ENCODE results near the gene CARTPT.

DNA sequence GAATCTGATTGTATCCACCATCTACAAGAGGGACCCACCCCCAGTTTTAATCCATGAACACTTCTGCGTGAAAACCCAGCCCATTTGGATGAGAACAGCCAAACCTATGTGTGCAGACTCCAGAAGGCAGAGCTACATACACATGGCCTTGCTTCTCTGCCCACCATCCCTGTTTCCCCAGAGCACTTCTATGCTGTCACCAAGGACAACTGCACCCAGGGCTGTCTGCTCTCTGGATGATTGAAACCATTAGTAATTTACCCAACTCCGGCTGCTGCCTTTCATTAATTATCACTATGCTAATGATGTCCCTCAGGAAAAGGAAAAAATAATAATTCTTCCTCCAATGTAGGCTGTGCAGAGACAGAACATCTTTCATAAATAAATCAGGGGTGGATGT lies 8.9 kb downstream of the CARTPT start:
- TF ChIP-seq POLR2A (IDR thresholded peaks at IDR 0.05) (no peak), POLR2AphosphoS5 (IDR thresholded peaks at IDR 0.05) (no peak)
- TF ChIP-seq, protein P1, sequence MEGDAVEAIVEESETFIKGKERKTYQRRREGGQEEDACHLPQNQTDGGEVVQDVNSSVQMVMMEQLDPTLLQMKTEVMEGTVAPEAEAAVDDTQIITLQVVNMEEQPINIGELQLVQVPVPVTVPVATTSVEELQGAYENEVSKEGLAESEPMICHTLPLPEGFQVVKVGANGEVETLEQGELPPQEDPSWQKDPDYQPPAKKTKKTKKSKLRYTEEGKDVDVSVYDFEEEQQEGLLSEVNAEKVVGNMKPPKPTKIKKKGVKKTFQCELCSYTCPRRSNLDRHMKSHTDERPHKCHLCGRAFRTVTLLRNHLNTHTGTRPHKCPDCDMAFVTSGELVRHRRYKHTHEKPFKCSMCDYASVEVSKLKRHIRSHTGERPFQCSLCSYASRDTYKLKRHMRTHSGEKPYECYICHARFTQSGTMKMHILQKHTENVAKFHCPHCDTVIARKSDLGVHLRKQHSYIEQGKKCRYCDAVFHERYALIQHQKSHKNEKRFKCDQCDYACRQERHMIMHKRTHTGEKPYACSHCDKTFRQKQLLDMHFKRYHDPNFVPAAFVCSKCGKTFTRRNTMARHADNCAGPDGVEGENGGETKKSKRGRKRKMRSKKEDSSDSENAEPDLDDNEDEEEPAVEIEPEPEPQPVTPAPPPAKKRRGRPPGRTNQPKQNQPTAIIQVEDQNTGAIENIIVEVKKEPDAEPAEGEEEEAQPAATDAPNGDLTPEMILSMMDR (IDR thresholded peaks at IDR 0.05) = no peak
